OCI-LY7 (cell line): ENCODE results near the gene LTK.

ENCODE experiments used
- EZH2phosphoT487 ChIP-seq: fragments of 200-600 bp; sonication (generic); IDR thresholded peaks from 2 replicates; pipeline ENCODE4 v1.6.1; 2018; ENCODE audit warnings: low read depth, borderline replicate concordance, mild to moderate bottlenecking, mixed run types, antibody characterized with exemption, low read length, moderate library complexity, mixed read lengths
- TF ChIP-seq, protein P1 (sequence below): fragments of 200-600 bp; sonication (generic); conservative IDR thresholded peaks from 2 replicates; pipeline ENCODE4 v1.5.1; 2014; ENCODE audit warnings: mild to moderate bottlenecking, antibody characterized with exemption, low read length, moderate library complexity, mixed read lengths

DNA sequence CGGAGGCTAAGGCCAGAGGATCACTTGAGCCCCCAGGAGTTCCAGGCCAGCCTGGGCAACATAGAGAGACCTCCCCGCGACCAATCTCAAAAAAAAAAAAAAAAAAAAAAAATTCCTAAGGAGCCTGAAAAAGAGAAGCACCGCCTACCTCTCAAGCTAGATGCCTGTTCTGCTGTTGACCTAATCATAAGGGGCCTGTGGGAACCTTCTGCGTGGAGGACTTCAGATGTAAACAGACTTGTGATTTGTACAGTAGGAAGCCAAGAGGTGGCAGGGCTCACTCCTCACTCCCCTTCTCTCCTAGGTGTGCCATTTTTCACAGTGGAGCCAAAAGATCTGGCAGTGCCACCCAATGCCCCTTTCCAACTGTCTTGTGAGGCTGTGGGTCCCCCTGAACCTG, 48.6 kb upstream of the LTK start:
- TF ChIP-seq, protein P1, sequence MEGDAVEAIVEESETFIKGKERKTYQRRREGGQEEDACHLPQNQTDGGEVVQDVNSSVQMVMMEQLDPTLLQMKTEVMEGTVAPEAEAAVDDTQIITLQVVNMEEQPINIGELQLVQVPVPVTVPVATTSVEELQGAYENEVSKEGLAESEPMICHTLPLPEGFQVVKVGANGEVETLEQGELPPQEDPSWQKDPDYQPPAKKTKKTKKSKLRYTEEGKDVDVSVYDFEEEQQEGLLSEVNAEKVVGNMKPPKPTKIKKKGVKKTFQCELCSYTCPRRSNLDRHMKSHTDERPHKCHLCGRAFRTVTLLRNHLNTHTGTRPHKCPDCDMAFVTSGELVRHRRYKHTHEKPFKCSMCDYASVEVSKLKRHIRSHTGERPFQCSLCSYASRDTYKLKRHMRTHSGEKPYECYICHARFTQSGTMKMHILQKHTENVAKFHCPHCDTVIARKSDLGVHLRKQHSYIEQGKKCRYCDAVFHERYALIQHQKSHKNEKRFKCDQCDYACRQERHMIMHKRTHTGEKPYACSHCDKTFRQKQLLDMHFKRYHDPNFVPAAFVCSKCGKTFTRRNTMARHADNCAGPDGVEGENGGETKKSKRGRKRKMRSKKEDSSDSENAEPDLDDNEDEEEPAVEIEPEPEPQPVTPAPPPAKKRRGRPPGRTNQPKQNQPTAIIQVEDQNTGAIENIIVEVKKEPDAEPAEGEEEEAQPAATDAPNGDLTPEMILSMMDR: no peak
- no peak for TF ChIP-seq EZH2phosphoT487
